ENCODE results near the gene GP9.

GP9 gene

DNA sequence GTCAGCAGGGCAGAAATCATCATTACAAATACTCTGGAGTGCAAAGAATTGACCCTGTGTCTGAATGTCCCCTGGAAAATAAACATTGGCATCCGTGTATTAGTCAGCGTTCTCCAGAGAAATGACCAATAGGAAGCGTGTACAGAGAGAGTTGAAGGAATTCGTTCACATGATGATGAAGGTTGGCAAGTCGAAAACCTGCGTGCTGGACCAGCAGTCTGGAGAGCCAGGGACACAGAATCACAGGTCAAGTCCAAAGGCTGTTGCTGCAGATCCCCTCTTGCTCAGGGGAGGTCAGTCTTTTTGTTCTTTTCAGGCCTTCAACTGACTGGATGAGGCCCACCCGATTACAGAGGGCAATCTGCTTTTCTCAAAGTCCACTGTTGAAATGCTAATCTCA lies 16.6 kb downstream of the GP9 start:
- no peak for TF ChIP-seq CTCF (IDR thresholded peaks at IDR 0.05; ENCODE audit: low read depth, low read length, missing control alignments)
- no peak overlapping the region for H3K4me3 ChIP-seq (replicated peaks; ENCODE audit: low read depth, low read length)
- DNase-seq (ENCODE audit: extremely low read depth, low read depth), result no peak

DNA sequence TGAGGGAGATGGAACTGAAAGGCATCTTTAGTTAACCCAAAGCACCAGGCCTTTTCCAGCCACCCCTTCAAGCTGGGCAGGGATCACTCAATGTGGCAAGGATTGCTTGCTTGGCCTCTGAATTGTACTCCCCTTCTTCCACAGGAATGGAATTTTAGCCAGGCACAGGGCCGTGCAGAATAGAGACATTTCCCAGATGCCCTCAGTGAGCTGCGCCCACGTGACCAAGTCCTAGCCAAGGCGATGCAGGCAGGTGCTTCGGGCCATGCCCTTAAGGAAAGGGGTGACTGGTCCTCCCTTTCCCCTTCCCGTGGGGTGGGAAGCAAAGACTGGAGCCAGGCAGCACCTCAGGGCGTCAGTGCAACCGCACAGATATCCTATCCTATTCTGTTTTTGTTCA lies 17.9 kb downstream of the GP9 start:
- no peak for DNase-seq (ENCODE audit: extremely low read depth, low read depth)
- TF ChIP-seq CTCF (IDR thresholded peaks at IDR 0.05; ENCODE audit: low read depth, low read length, missing control alignments), result no peak
- no peak overlapping the region for H3K4me3 ChIP-seq (replicated peaks; ENCODE audit: low read depth, low read length)

GRCh38 chr3:129081503-129081902 lies 20.9 kb downstream of the GP9 start:
- DNase-seq (ENCODE audit: extremely low read depth, low read depth), result no peak
- no peak overlapping the region for H3K4me3 ChIP-seq (replicated peaks; ENCODE audit: low read depth, low read length)
- TF ChIP-seq CTCF (IDR thresholded peaks at IDR 0.05; ENCODE audit: low read depth, low read length, missing control alignments), result no peak

- TF ChIP-seq CTCF (IDR thresholded peaks at IDR 0.05; ENCODE audit: low read depth, low read length, missing control alignments), result no peak
- DNase-seq (ENCODE audit: extremely low read depth, low read depth), result no peak
- no peak overlapping the region for H3K4me3 ChIP-seq (replicated peaks; ENCODE audit: low read depth, low read length)
Observed at GRCh38 chr3:129082026-129082425, 21.4 kb downstream of the GP9 start.

GRCh38 chr3:129084501-129084900 lies 23.9 kb downstream of the GP9 start:
- no peak for DNase-seq (ENCODE audit: extremely low read depth, low read depth)
- TF ChIP-seq CTCF (IDR thresholded peaks at IDR 0.05; ENCODE audit: low read depth, low read length, missing control alignments), result no peak
- H3K4me3 ChIP-seq (replicated peaks; ENCODE audit: low read depth, low read length), result no peak overlapping the region

- no peak for DNase-seq (ENCODE audit: extremely low read depth, low read depth)
- no peak overlapping the region for H3K4me3 ChIP-seq (replicated peaks; ENCODE audit: low read depth, low read length)
- TF ChIP-seq CTCF (IDR thresholded peaks at IDR 0.05; ENCODE audit: low read depth, low read length, missing control alignments), result no peak
Observed at GRCh38 chr3:129085165-129085715, 24.7 kb downstream of the GP9 start.

- DNase-seq (ENCODE audit: extremely low read depth, low read depth), result no peak
- no peak overlapping the region for H3K4me3 ChIP-seq (replicated peaks; ENCODE audit: low read depth, low read length)
- no peak for TF ChIP-seq CTCF (IDR thresholded peaks at IDR 0.05; ENCODE audit: low read depth, low read length, missing control alignments)
Observed at GRCh38 chr3:129085818-129086217, 25.2 kb downstream of the GP9 start.
